GM12878 (cell line): ENCODE results near the gene ADGRL3. TPM values are rescaled to one million over a fixed set of nuclear protein-coding genes. Genes with fewer than 3 reads are reported as not detected.

Experiments used
- ATAC-seq: fragments of 200-7000 bp; cut with Tn5 transposase; 3 replicates; pipeline ENCODE4 v1.9.1; 2020; ENCODE audit warnings: mild to moderate bottlenecking, moderate library complexity
- BruUV-seq: library from RNA; stranded (reverse); fragments of 400-500 nt; replicated peaks from 2 replicates; lab custom pipeline; 2021; lab: Mats Ljungman, UMichigan
- CTCF ChIA-PET: fragments of 300-600 bp; sonication (Branson Sonifier 250); formaldehyde crosslinking; extraction: SDS; loops from one replicate; lab custom pipeline; 2021; ENCODE audit warnings: inconsistent platforms; lab: Yijun Ruan, JAX
- POLR2A ChIA-PET: fragments of 350-600 bp; formaldehyde crosslinking; extraction: SDS; loops from one replicate; lab custom pipeline; 2021; ENCODE audit warnings: inconsistent platforms; lab: Charles Lee
- RAD21 ChIA-PET: fragments of 300-600 bp; sonication (Branson Sonifier 250); formaldehyde crosslinking; loops from one replicate; lab custom pipeline; 2023; ENCODE audit warnings: antibody characterized with exemption; ENCODE audit not compliant: unreplicated experiment; lab: Charles Lee
- SMC1A ChIA-PET: fragments of 300-600 bp; sonication (Branson Sonifier 250); formaldehyde crosslinking; loops from one replicate; lab custom pipeline; 2023; ENCODE audit not compliant: unreplicated experiment, uncharacterized antibody; lab: Charles Lee
- DNase-seq: peaks from one replicate; pipeline ENCODE4 v3.0.0-alpha.2; 2011; ENCODE audit warnings: low read depth, low spot score
- FAIRE-seq: peaks from 3 replicates; lab custom pipeline; 2011; peaks lifted over from hg19 to GRCh38; lab: Jason Lieb, UNC
- H2AFZ ChIP-seq: 2 replicates; pipeline ENCODE4 v1.6.0; 2011; ENCODE audit warnings: low read depth, low read length, control low read depth; ENCODE audit not compliant: control insufficient read depth
- H3K27ac ChIP-seq: 2 replicates; pipeline ENCODE4 v1.5.1; 2011; ENCODE audit warnings: control low read depth; ENCODE audit not compliant: control insufficient read depth, insufficient read depth
- H3K27me3 ChIP-seq, 2 experiments: replicated peaks in 1 of 2; 2 replicates each; pipeline versions ENCODE4 v1.6.0 to v1.6.1; 2011; ENCODE audit warnings: low read length in 1 of 2; ENCODE audit not compliant: control insufficient read depth in 2 of 2, insufficient read depth in 2 of 2
- H3K36me3 ChIP-seq, 2 experiments: 2 replicates each; pipeline ENCODE4 v1.5.1; 2011; ENCODE audit warnings: low read length in 1 of 2; ENCODE audit not compliant: control insufficient read depth in 2 of 2, insufficient read depth in 2 of 2
- H3K4me1 ChIP-seq: 2 replicates; pipeline ENCODE4 v1.6.1; 2011; ENCODE audit warnings: mild to moderate bottlenecking, low read length, moderate library complexity, mixed read lengths; ENCODE audit not compliant: control insufficient read depth, insufficient read depth
- H3K4me2 ChIP-seq: 2 replicates; pipeline ENCODE4 v1.6.0; 2011; ENCODE audit warnings: control low read depth; ENCODE audit not compliant: control insufficient read depth, insufficient read depth
- H3K4me3 ChIP-seq: fragments of 200-600 bp; sonication (generic); 2 replicates; pipeline ENCODE4 v1.5.1; 2016
- H3K79me2 ChIP-seq: 2 replicates; pipeline ENCODE4 v1.6.0; 2011; ENCODE audit warnings: low read length; ENCODE audit not compliant: control insufficient read depth, insufficient read depth
- H3K9ac ChIP-seq: 2 replicates; pipeline ENCODE4 v1.8.0; 2011; ENCODE audit warnings: low read length, control low read depth, mixed read lengths; ENCODE audit not compliant: control insufficient read depth, insufficient read depth
- H3K9me3 ChIP-seq: replicated peaks from 3 replicates; pipeline ENCODE4 v1.5.1; 2011; ENCODE audit warnings: mild to moderate bottlenecking, low read length; ENCODE audit not compliant: control insufficient read depth, insufficient read depth
- H4K20me1 ChIP-seq: 2 replicates; pipeline ENCODE4 v1.6.0; 2011; ENCODE audit not compliant: control insufficient read depth, insufficient read depth
- BCL11A ChIP-seq: IDR thresholded peaks from 2 replicates; pipeline ENCODE4 v1.6.1; 2011; ENCODE audit warnings: low read depth, low read length
- CHD2 ChIP-seq: IDR thresholded peaks from 2 replicates; pipeline ENCODE4 v1.6.1; 2011; ENCODE audit warnings: low read depth, low read length, improper control_type of control experiment, borderline replicate concordance
- CHD4 ChIP-seq: fragments of 200-600 bp; sonication (generic); IDR thresholded peaks from 2 replicates; pipeline ENCODE4 v1.6.1; 2016; ENCODE audit warnings: mild to moderate bottlenecking
- KLF5 ChIP-seq: fragments of 450-650 bp; IDR thresholded peaks from 2 replicates; pipeline ENCODE4 v1.6.1; 2014; ENCODE audit warnings: mild to moderate bottlenecking; ENCODE audit not compliant: partially characterized antibody
- SUZ12 ChIP-seq: fragments of 200-600 bp; sonication (generic); IDR thresholded peaks from one replicate; pipeline ENCODE4 v1.6.1; 2018; ENCODE audit warnings: antibody characterized with exemption, mild to moderate bottlenecking; ENCODE audit not compliant: unreplicated experiment
- ZNF207 ChIP-seq: fragments of 450-650 bp; IDR thresholded peaks from 2 replicates; pipeline ENCODE4 v1.6.1; 2014; ENCODE audit warnings: antibody characterized with exemption, mild to moderate bottlenecking, borderline replicate concordance
- ZNF274 ChIP-seq: IDR thresholded peaks from one replicate; pipeline ENCODE4 v1.8.0; 2011; ENCODE audit not compliant: insufficient read length, insufficient read depth
- WGBS: methylation state at CpG from one replicate; pipeline ENCODE4 v1.1.6; 2016; ENCODE audit warnings: low lambda C conversion rate; ENCODE audit not compliant: insufficient replicate concordance, insufficient coverage; ENCODE audit errors: missing lambda C conversion rate; 5-methylcytosine and 5-hydroxymethylcytosine counted together
- in situ Hi-C: fragments of 300-500 bp; cut with MboI; formaldehyde crosslinking; loops from 9 replicates; pipeline ENCODE4 v1.14.3; 2018; ENCODE audit warnings: mixed read lengths
- intact Hi-C: fragments of 100-400 bp; cut with micrococcal nuclease; formaldehyde crosslinking; loops from one replicate; pipeline ENCODE4 v1.14.2; 2022; ENCODE audit not compliant: unreplicated experiment
- polyA plus RNA-seq, 11 experiments: library from polyadenylated mRNA; depleted of rRNA in 4 of 11; unstranded in 6 of 11; stranded (reverse) in 5 of 11; fragments of >200 nt; fragmentation: Nextera tagmentation in 4 of 11; fragmentation: Illumina TruSeq in 1 of 11; extraction: Ambion mirVana in 4 of 11; extraction: Trizol in 1 of 11; gene quantifications; 1 replicate in 1 of 11; 2 replicates in 10 of 11; pipeline versions ENCODE4 v1.2.1 to v1.2.3, GENCODE V29; 2011 to 2016; ENCODE audit warnings: inconsistent platforms in 2 of 11, missing spikeins in 2 of 11, low read depth in 1 of 11
- total RNA-seq, 4 experiments: library from RNA; depleted of rRNA in 3 of 4; stranded (reverse); fragments of >200 nt in 3 of 4; fragmentation: Illumina TruSeq in 1 of 4; extraction: Trizol in 1 of 4; gene quantifications; 2 replicates each; pipeline versions ENCODE4 v1.2.1 to v1.2.3, GENCODE V29; 2013 to 2021
- TF ChIP-seq, protein P1 (sequence below): IDR thresholded peaks from 2 replicates; pipeline ENCODE4 v1.6.1; 2011; ENCODE audit warnings: low read depth, mild to moderate bottlenecking, low read length, moderate library complexity, borderline replicate concordance; ENCODE audit errors: extremely low read depth
- TF ChIP-seq, protein P2 (sequence below): fragments of 450-650 bp; IDR thresholded peaks from 2 replicates; pipeline ENCODE4 v1.6.1; 2018; ENCODE audit warnings: mild to moderate bottlenecking, low read depth, moderate library complexity; ENCODE audit not compliant: partially characterized antibody
- TF ChIP-seq, protein P3 (sequence below), 3 experiments: IDR thresholded peaks in 2 of 3; conservative IDR thresholded peaks in 1 of 3; 2 replicates each; pipeline ENCODE4 v1.5.1; 2011; ENCODE audit warnings: low read depth in 3 of 3, low read length in 3 of 3, mild to moderate bottlenecking in 3 of 3, control low read depth in 2 of 3, moderate library complexity in 2 of 3, inconsistent platforms in 1 of 3, mixed read lengths in 1 of 3; ENCODE audit not compliant: control insufficient read depth in 2 of 3, insufficient read depth in 1 of 3; ENCODE audit errors: extremely low read depth in 1 of 3

ADGRL3 gene
- total and polyA plus RNA-seq, 10 of the 15 experiments (the other 5 are each of a cell fraction or from before 2014, with no cell fraction given) = 1.1 TPM; not detected in 9

DNA sequence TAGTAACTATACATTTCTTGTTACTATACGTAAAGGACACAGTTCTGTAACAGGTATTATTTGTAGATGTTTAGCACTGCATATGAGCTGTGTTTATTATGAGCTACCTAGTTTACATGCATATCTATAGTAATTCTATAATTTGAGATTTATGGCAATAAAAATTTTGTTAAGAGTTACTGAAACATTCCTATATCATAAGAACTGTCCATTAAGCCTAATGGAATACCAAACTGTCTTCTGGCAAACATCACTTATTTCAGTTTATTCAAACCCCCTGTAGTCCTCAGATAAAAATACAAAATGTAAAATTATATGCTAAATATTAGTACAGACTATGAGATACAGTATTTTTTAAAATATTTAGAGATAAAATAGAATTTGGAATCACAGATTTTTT is 205.2 kb downstream of the ADGRL3 start:
- in situ Hi-C loops = no loop called here
- H3K9me3 ChIP-seq = no peaks in the 10 kb centered on the region
- H3K27me3 ChIP-seq = no peaks in the 10 kb centered on the region
- H3K9ac ChIP-seq = no peak overlapping the region
- H3K27ac ChIP-seq = no peak overlapping the region
- no peak overlapping the region for H3K4me3 ChIP-seq
- ATAC-seq = no peak
- no peak overlapping the region for H2AFZ ChIP-seq
- DNase-seq = no peak
- H4K20me1 ChIP-seq = no peaks in the 10 kb centered on the region
- POLR2A ChIA-PET = no interaction called here
- RAD21 ChIA-PET = no interaction called here
- WGBS = 93% methylated on average over 1 of the region's 1 CpG
- no TSS peak for BruUV-seq
- no peaks in the 10 kb centered on the region for H3K79me2 ChIP-seq
- H3K36me3 ChIP-seq = no peaks in the 10 kb centered on the region
- intact Hi-C loops = no loop called here
- CTCF ChIA-PET = no interaction called here
- H3K4me1 ChIP-seq = no peaks in the 10 kb centered on the region
- TF ChIP-seq ZNF207 = no peak
- TF ChIP-seq, protein P1, sequence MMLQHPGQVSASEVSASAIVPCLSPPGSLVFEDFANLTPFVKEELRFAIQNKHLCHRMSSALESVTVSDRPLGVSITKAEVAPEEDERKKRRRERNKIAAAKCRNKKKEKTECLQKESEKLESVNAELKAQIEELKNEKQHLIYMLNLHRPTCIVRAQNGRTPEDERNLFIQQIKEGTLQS = no peak
- TF ChIP-seq ZNF274 = no peak
- TF ChIP-seq BCL11A = no peak
- no peak for TF ChIP-seq CHD4
- TF ChIP-seq KLF5 = no peak
- TF ChIP-seq, protein P2, sequence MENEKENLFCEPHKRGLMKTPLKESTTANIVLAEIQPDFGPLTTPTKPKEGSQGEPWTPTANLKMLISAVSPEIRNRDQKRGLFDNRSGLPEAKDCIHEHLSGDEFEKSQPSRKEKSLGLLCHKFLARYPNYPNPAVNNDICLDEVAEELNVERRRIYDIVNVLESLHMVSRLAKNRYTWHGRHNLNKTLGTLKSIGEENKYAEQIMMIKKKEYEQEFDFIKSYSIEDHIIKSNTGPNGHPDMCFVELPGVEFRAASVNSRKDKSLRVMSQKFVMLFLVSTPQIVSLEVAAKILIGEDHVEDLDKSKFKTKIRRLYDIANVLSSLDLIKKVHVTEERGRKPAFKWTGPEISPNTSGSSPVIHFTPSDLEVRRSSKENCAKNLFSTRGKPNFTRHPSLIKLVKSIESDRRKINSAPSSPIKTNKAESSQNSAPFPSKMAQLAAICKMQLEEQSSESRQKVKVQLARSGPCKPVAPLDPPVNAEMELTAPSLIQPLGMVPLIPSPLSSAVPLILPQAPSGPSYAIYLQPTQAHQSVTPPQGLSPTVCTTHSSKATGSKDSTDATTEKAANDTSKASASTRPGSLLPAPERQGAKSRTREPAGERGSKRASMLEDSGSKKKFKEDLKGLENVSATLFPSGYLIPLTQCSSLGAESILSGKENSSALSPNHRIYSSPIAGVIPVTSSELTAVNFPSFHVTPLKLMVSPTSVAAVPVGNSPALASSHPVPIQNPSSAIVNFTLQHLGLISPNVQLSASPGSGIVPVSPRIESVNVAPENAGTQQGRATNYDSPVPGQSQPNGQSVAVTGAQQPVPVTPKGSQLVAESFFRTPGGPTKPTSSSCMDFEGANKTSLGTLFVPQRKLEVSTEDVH = no peak
- TF ChIP-seq SUZ12 = no peak
- TF ChIP-seq CHD2 = no peak
- TF ChIP-seq, protein P3, sequence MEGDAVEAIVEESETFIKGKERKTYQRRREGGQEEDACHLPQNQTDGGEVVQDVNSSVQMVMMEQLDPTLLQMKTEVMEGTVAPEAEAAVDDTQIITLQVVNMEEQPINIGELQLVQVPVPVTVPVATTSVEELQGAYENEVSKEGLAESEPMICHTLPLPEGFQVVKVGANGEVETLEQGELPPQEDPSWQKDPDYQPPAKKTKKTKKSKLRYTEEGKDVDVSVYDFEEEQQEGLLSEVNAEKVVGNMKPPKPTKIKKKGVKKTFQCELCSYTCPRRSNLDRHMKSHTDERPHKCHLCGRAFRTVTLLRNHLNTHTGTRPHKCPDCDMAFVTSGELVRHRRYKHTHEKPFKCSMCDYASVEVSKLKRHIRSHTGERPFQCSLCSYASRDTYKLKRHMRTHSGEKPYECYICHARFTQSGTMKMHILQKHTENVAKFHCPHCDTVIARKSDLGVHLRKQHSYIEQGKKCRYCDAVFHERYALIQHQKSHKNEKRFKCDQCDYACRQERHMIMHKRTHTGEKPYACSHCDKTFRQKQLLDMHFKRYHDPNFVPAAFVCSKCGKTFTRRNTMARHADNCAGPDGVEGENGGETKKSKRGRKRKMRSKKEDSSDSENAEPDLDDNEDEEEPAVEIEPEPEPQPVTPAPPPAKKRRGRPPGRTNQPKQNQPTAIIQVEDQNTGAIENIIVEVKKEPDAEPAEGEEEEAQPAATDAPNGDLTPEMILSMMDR (IDR thresholded peaks at IDR 0.05 in 2 of 3, conservative IDR thresholded peaks at IDR 0.05 in 1 of 3; ENCODE audit: control insufficient read depth in 2 of 3, extremely low read depth in 1 of 3, insufficient read depth in 1 of 3, low read depth in 3 of 3, low read length in 3 of 3) = no peak
- SMC1A ChIA-PET = no interaction called here
- no peak overlapping the region for H3K4me2 ChIP-seq
- no peak for FAIRE-seq
